Measurements from ENCODE around the gene IL4I1. TPM values are rescaled to one million over a fixed set of nuclear protein-coding genes. Genes with fewer than 3 reads are reported as not detected.
A peak's percentile ranks its signal among the peaks of the same experiment; 100 is the strongest.

Gene IL4I1
- polyA plus RNA-seq, 1 donor (not counting 4 experiments of a cell fraction or from before 2014, with no cell fraction given), result 0.13 TPM

GRCh38 chr19:49932731-49933131 lies 36.0 kb upstream of the IL4I1 start:
- DNase-seq (ENCODE audit: low read depth, low spot score) (no peak), FAIRE-seq (no peak)
- no peaks in the 10 kb centered on the region for H3K9me3 ChIP-seq (ENCODE audit: control insufficient read depth, low read depth, low read length)
- H3K4me2 ChIP-seq (ENCODE audit: control insufficient read depth, extremely low read depth, insufficient read depth, low read depth, low read length), result no peak overlapping the region
- dilution Hi-C loops (cut with MboI; ENCODE audit: extremely low pct_ligation_motif_present, low sequenced_read_pairs), result no loop called here
- no peaks in the 10 kb centered on the region for H3K9me1 ChIP-seq (ENCODE audit: control insufficient read depth, extremely low read depth, insufficient read depth, low read length)
- H3K9ac ChIP-seq (ENCODE audit: control insufficient read depth, extremely low read depth, insufficient read depth, low read length), result no peak overlapping the region
- no peak for TF ChIP-seq EZH2 (IDR thresholded peaks at IDR 0.05; ENCODE audit: low read length)
- no peak for TF ChIP-seq CTCF (optimal IDR thresholded peaks at IDR 0.05 in 1 of 3, IDR thresholded peaks at IDR 0.05 in 1 of 3, conservative IDR thresholded peaks at IDR 0.05 in 1 of 3; ENCODE audit: extremely low read depth in 1 of 3, insufficient read depth in 2 of 3, low read length in 3 of 3)
- H3K4me3 ChIP-seq (ENCODE audit: control insufficient read depth in 2 of 3, extremely low read depth in 1 of 3, insufficient read depth in 2 of 3, low read depth in 1 of 3, low read length in 3 of 3), result no peak overlapping the region
- H3K79me2 ChIP-seq (ENCODE audit: control insufficient read depth, insufficient read depth, low read length), result peaks cover 14% of the 10 kb centered on the region
- peaks cover 3 to 5% of the 10 kb centered on the region in 2 experiments for H3K36me3 ChIP-seq (ENCODE audit: control insufficient read depth in 2 of 2, extremely low read depth in 1 of 2, insufficient read depth in 2 of 2, low read length in 2 of 2)
- H3K4me1 ChIP-seq (ENCODE audit: control insufficient read depth, extremely low read depth, insufficient read depth, low read length), result peaks cover 15% of the 10 kb centered on the region
- H4K20me1 ChIP-seq (ENCODE audit: control insufficient read depth, extremely low read depth, insufficient read depth, low read length), result no peaks in the 10 kb centered on the region
- no peak overlapping the region for H2AFZ ChIP-seq (ENCODE audit: control insufficient read depth, low read length)
- no peak overlapping the region for H3K27ac ChIP-seq (ENCODE audit: control insufficient read depth, insufficient read depth, low read length)
- H3K27me3 ChIP-seq (ENCODE audit: control insufficient read depth, extremely low read depth, insufficient read depth, low read length), result no peaks in the 10 kb centered on the region

GRCh38 chr19:49932041-49932451 lies 35.4 kb upstream of the IL4I1 start:
- H3K4me2 ChIP-seq (ENCODE audit: control insufficient read depth, extremely low read depth, insufficient read depth, low read depth, low read length), result no peak overlapping the region
- H4K20me1 ChIP-seq (ENCODE audit: control insufficient read depth, extremely low read depth, insufficient read depth, low read length), result no peaks in the 10 kb centered on the region
- H3K4me1 ChIP-seq (ENCODE audit: control insufficient read depth, extremely low read depth, insufficient read depth, low read length), result peaks cover 21% of the 10 kb centered on the region
- peaks cover 5 to 9% of the 10 kb centered on the region in 2 experiments for H3K36me3 ChIP-seq (ENCODE audit: control insufficient read depth in 2 of 2, extremely low read depth in 1 of 2, insufficient read depth in 2 of 2, low read length in 2 of 2)
- DNase-seq (ENCODE audit: low read depth, low spot score), result peak; percentile 79
- H3K27me3 ChIP-seq (ENCODE audit: control insufficient read depth, extremely low read depth, insufficient read depth, low read length), result no peaks in the 10 kb centered on the region
- TF ChIP-seq EZH2 (IDR thresholded peaks at IDR 0.05; ENCODE audit: low read length) (no peak), CTCF (optimal IDR thresholded peaks at IDR 0.05 in 1 of 3, IDR thresholded peaks at IDR 0.05 in 1 of 3, conservative IDR thresholded peaks at IDR 0.05 in 1 of 3; ENCODE audit: extremely low read depth in 1 of 3, insufficient read depth in 2 of 3, low read length in 3 of 3) (no peak)
- H3K9me1 ChIP-seq (ENCODE audit: control insufficient read depth, extremely low read depth, insufficient read depth, low read length), result peaks cover under 1% of the 10 kb centered on the region
- peak overlapping the region; percentile 13 for H3K27ac ChIP-seq (ENCODE audit: control insufficient read depth, insufficient read depth, low read length)
- no peak overlapping the region for H2AFZ ChIP-seq (ENCODE audit: control insufficient read depth, low read length)
- H3K79me2 ChIP-seq (ENCODE audit: control insufficient read depth, insufficient read depth, low read length), result peaks cover 21% of the 10 kb centered on the region
- H3K4me3 ChIP-seq (ENCODE audit: control insufficient read depth in 2 of 3, extremely low read depth in 1 of 3, insufficient read depth in 2 of 3, low read depth in 1 of 3, low read length in 3 of 3), result no peak overlapping the region
- dilution Hi-C loops (cut with MboI; ENCODE audit: extremely low pct_ligation_motif_present, low sequenced_read_pairs), result no loop called here
- no peak overlapping the region for H3K9ac ChIP-seq (ENCODE audit: control insufficient read depth, extremely low read depth, insufficient read depth, low read length)
- FAIRE-seq, result no peak
- H3K9me3 ChIP-seq (ENCODE audit: control insufficient read depth, low read depth, low read length), result no peaks in the 10 kb centered on the region

Data from keratinocyte (primary cell).